8988T (cell line): Measurements from ENCODE around the gene GPR135.

Experiments
- DNase-seq: peaks from one replicate; pipeline ENCODE4 v3.0.0; 2011

GPR135 gene

GRCh38 chr14:59419303-59419702 lies 45.9 kb downstream of the GPR135 start:
- DNase-seq: no peak

- DNase-seq: no peak
Observed at GRCh38 chr14:59417311-59417710, 47.9 kb downstream of the GPR135 start.

- no peak for DNase-seq
Observed at GRCh38 chr14:59415836-59416602, 49.2 kb downstream of the GPR135 start.
